GM20431 (cell line): ENCODE data around the gene AOC3.
"Not testable (repeated sequence)": the region's sequence is repeated elsewhere in the genome, so short reads cannot be mapped to it uniquely, and the experiment has no call there.

Source experiments
- in situ Hi-C: fragments of 300-500 bp; cut with MseI, MboI; formaldehyde crosslinking; loops from one replicate; pipeline ENCODE4 v1.15.0; 2020; ENCODE audit warnings: low sequenced_read_pairs; ENCODE audit not compliant: unreplicated experiment

AOC3 gene

DNA sequence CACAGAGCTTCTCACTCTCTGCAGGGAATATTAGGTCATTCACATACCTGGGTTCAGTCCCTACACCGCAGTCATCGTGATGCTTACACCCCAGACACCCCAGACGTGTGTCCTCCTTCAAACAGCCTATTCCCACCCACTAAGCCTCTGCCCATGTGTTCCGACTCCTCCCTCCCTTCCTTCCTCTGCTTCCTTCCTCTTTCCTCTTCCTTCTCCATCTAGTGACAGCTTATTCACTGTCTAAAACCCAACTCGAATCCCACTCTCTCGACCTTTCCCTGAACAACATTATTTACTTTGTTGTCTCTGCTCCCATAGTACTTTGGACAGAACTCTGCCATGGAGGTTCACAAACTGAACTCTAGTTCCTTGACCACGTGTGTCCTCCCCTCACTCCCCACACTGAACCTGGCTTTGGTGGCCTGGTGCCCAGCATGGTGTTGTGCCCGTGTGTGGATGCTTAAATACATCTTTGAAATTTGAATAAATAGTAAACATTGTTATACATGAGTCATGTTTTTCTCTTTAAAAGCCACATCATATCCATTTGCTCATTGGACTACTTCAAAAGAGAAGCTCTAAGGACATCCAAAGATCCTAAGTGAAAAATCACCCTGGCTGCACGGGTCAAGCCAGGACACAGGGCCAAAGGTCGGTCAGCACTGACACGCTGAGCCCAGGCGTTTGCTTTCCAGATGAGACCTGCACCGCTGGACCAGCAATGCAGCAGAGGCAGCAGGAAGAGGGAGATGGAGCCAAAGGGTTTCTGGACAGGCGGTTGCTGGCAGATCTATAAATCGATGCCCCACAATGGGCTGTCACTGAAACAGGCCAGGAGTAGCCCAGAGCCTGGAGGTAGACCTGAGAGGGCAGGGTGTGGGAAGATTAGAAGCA lies 35.5 kb downstream of the AOC3 start:
- in situ Hi-C loops: no loop called here

DNA sequence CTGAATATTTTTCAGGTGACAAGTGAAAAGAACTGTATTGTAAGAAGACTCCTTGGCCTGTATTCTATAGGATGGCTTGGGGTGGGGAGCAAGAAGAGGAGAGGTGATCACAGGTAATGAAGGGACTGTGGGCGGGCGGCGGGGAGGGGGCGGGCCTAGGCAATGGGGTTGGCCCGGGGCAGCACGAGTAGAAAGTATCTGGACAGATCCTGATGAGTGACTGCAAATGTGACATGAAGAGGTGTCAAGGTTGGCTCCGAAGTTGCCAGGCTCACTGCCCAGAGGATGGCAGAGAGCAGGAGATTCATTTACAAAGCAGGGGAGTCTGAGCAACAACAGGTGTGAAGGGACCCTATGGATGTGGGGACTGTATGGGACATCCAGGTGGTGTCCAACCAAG lies 38.8 kb downstream of the AOC3 start:
- in situ Hi-C loops: no loop called here

DNA sequence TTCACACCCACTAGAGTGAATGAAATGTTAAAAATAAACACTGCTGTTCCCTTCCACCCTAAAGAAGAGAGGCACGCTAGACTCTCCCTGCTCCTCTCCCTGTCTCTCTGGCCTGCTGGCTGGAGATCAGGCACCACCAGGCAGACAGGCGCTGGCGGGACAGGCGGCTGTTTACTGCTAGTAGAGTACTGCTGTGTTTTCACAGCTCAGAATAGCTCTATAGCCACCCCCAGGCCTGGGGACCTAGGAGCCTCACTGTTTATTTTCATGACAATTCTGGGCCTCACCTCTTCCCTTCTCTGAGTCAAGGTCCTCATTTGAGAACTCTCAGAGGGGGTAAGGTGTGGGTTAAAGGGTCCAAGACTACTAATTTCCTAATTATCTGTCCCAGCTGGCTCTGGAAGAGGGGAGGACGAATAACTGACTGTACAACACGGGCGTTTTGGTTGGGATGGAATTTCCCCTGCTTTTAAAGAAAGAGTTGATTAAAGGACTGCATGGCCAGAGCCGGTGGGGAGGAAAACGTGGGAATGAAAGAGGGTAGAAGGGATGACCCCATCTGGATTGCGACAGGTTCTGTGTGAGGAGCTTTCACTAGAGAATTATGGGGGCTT lies 40.6 kb downstream of the AOC3 start:
- in situ Hi-C loops: no loop called here

DNA sequence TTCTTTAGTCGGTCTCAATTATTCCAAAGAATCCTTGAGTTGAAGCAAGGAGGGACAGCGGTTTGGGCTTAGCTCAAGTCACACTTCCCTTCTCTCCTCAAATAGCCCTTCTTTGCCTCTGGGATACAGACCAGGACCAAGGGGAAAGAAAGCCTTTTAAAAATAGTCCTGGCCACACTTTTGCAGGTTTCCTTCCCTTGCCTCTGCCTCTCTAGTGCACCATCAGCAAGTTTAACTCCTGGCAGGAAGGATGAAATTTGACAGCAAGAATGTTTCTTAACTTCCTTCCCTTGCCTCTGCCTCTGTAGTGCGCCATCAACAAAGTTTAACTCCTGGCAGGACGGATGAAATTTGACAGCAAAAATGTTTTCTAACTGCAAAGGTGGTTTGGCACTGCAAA lies 42.4 kb downstream of the AOC3 start:
- in situ Hi-C loops: no loop called here

DNA sequence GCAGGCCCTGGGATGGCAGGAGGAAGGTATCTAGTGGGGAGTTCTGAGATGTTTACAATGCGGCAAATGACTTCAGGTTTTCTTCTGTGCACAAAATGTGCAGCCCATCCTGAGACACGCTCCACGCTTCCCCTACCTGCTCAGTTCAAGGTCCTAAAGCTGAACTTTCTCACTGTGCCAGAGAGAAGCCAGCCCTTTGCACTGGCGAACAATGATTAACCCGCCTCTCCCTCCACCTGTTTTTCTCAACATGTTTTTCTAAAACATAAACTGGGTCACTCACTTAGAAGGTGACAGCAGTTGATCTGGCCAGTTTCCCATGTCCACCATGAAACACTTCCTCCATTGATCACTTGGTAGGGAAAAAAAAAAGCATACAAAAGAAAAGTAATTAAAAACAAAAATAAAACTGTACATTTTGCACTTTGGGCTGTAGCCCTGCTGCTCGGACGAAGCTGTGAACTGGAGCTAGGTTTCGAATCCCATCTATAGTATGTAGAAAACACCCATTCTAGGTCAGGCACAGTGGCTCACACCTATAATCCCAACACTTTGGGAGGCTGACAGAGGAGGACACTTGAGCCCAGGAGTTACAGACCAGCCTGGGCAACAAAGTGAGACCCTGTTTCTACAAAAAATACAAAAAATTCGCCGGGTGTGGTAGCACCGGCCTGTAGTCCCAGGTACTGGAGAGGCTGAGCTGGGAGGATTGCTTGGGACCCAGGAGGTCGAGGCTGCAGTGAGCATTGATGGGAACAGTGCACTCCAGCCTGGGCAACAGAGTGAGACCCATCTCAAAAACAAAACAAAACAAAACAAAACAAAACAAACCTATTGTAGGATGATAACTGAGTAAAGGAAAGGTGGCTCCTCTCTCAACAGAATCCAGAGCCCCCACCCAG lies 43.5 kb downstream of the AOC3 start:
- in situ Hi-C loops: no loop called here

DNA sequence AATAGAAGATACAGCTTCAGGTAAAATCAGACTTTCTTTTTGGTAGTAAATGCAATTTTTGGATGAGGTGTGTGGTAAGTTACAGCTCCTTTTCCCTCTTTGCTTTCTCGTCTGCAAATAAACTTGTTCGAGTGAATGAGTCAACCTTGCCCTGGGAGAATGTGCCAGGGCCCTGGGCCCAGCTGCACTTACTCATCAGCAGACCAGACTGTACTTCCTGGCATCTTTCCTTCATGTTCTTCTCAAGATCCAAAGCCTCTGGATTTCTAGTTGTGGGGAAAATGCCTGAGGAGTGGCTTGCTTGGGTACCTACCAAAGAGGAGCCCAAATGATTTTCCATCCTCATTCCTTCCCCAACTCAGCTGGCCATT lies 44.2 kb downstream of the AOC3 start:
- in situ Hi-C loops: no loop called here

DNA sequence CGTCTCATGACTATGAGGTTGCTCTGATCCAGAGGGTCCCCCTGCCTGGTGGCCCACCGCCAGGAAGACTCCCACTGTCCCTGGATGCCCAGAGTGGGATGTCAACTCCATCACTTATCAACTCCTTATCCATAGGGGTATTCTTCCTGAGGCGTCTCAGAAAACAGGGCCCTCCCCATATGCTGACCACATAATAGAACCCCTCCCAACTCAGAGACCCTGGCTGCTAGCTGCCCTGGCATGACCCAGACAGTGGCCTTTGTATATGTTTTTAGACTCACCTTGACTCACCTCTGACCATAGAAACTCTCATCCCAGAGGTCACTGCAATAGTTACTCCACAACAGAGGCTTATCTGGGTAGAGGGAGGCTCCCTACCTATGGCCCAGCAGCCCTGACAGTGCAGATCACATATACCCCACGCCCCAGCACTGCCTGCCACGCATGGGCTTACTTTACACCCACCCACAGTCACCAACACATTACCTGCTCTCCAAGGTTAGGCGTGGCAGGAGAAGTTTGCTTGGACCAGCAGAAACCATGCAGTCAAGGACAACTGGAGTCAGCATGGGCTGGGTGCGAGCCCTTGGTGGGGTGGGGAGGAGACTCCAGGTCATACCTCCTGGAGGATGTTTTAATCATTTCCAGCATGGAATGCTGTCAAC lies 47.3 kb downstream of the AOC3 start:
- in situ Hi-C loops: no loop called here

DNA sequence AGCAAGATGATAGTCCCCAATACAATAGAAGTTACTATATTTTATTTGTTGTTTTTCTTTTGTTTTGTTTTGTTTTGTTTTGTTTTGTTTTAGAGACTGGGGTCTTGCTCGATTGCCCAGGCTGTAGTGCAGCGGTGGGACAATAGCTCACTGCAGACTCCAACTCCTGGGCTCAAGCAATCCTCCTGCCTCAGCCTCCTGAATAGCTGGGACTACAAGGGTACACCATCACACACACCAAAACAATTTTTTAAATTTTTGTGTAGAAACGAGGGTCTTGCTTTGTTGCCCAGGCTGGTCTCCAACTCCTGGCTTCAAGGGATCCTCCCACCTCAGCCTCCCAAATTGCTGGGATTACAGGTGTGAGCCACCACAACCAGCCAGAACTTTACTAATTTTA lies 49.0 kb downstream of the AOC3 start:
- in situ Hi-C loops: not testable (repeated sequence)

DNA sequence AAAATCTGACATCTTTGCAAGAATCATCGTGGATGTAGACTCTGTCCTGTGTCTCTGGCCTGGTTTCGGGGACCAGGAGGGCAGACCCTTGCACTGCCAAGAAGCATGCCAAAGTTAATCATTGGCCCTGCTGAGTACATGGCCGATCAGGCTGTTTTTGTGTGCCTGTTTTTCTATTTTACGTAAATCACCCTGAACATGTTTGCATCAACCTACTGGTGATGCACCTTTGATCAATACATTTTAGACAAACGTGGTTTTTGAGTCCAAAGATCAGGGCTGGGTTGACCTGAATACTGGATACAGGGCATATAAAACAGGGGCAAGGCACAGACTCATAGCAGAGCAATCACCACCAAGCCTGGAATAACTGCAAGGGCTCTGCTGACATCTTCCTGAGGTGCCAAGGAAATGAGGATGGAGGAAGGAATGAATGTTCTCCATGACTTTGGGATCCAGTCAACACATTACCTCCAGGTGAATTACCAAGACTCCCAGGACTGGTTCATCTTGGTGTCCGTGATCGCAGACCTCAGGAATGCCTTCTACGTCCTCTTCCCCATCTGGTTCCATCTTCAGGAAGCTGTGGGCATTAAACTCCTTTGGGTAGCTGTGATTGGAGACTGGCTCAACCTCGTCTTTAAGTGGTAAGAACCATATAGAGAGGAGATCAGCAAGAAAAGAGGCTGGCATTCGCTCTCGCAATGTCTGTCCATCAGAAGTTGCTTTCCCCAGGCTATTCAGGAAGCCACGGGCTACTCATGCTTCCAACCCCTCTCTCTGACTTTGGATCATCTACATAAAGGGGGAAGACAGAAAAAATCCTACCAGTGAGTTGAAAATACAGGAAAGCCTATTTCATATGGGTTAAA lies 49.7 kb downstream of the AOC3 start, which contains the start of gene G6PC1:
Gene G6PC1, plus strand, starts transcription at position 340 of the 872 bp plus-strand sequence. Its CDS starts 78 bp downstream, at position 418.
- in situ Hi-C loops: no loop called here

DNA sequence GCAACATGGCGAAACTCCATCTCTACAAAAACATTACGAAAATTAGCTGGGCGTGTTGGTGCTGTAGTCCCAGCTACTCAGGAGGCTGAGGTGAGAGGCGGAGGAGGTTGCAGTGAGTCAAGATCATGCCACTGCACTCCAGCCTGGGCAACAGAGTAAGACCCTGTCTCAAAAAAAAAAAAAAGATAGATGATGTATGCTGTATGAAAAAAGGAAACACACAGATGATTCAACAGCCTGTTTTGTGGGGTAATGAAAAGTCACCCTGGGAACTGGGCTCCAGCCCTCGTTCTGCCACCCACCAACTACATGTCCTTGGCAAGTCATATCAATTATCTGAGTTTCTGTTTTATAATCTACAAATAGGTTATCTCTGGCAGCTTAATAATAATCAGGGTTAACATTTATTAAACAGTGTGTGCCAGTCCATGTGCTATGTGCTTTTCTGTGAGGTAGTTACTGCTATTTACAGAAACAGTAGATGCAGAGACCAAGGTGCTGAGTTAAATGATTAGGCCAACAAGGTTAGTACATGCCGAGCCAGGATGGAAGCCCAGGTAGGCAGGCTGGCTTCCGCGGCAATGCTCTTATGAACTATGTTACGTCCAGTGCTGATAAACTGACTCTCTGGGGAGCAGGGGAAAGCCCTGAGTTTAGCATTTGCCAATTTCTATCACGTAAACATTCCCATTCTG lies 50.7 kb downstream of the AOC3 start:
- in situ Hi-C loops: no loop called here

DNA sequence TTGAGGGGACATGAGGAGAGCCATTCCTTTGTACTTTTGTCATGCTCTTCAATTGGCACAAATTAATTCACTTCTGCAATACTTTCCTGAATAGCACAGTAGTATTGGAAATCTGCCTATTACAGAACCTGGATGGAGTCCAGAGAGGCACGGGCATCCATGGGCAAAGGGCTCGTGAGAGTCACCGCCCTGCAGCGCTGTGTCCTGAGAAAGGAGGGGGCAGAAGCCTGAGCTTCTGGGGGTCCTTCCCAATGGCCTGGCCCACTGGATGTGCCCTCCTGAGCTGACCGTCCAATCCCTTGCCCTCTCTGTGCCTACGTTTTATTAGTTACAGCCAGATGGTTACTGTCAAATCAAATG lies 53.1 kb downstream of the AOC3 start:
- in situ Hi-C loops: no loop called here

DNA sequence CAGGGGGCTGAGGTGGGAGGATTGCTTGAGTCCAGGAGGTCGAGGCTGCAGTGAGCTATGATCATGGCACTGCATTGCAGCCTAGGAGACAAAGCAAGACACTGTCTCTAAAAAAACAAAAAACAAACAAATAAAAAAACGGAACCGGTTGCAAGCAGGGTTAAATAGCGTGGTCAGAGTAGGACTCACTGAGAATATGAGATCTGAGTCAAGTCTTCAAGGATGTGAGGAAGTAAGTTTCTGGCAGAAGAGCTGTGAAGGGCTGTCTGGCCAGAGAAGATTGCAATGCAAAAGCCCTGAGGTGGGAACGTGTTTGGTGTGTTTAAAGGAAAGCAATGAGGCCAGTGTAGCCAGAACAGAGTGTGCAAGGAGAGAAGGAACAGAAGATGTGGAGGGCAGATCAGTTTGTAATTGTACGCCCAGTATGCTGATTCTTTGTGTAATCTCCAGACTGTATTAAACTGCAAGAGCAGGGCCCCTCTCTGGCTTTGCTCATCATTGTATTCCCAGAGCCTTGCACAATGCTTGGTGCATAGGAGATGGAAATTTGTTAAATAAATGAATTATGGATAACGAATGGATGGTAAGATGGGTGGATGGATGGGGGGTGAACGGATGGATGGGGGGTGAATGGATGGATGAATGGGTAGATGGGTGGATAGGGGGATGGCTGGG lies 55.9 kb downstream of the AOC3 start:
- in situ Hi-C loops: no loop called here
